ENCODE results near the gene UPK3A. TPM values are rescaled to one million over a fixed set of nuclear protein-coding genes. Genes with fewer than 3 reads are reported as not detected.
A peak's percentile ranks its signal among the peaks of the same experiment; 100 is the strongest.
"Not testable (repeated sequence)": the region's sequence is repeated elsewhere in the genome, so short reads cannot be mapped to it uniquely, and the experiment has no call there.

UPK3A gene
- total RNA-seq, 3 donors from 2014 or later = 0.67 TPM; not detected in 2

DNA sequence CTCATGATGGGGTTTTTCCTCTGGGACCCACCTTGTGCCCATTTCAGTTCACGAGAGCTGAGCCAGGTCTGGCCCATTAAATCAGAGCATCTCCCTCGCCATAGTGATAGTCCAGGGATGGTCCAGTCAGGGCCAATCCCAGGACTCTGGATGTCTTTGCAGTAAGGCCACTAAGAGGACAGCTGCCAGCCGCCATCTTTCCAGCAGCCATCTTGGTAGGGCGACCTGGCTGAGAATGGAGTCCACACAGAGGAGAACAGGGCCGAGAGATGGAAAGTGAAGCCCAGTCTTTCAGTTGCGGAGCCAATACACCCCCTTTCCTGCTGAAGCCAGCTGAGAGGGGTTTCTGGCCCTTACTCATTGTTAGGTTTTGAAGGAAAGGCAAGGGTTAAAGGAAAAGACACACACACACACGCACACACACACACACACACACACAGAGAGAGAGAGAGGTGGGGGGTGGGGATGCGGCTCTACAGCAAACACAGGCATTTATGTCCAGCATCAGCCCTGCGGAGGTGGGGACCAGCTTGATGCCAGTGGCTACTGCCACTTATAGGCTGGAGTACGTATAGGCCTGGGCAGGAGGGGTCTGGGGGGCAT lies 31.6 kb upstream of the UPK3A start:
- intact Hi-C loops (cut with DNase I, micrococcal nuclease) = no loop called here
- DNase-seq (no peak), ATAC-seq (no peak)
- Histone ChIP-seq H3K4me1 (ENCODE audit: low read depth) (peaks cover 3% of the 10 kb centered on the region), H3K36me3 (ENCODE audit: low read depth) (no peaks in the 10 kb centered on the region), H3K4me3 (no peak overlapping the region), H3K9me3 (no peaks in the 10 kb centered on the region)
- TF ChIP-seq, protein P1, sequence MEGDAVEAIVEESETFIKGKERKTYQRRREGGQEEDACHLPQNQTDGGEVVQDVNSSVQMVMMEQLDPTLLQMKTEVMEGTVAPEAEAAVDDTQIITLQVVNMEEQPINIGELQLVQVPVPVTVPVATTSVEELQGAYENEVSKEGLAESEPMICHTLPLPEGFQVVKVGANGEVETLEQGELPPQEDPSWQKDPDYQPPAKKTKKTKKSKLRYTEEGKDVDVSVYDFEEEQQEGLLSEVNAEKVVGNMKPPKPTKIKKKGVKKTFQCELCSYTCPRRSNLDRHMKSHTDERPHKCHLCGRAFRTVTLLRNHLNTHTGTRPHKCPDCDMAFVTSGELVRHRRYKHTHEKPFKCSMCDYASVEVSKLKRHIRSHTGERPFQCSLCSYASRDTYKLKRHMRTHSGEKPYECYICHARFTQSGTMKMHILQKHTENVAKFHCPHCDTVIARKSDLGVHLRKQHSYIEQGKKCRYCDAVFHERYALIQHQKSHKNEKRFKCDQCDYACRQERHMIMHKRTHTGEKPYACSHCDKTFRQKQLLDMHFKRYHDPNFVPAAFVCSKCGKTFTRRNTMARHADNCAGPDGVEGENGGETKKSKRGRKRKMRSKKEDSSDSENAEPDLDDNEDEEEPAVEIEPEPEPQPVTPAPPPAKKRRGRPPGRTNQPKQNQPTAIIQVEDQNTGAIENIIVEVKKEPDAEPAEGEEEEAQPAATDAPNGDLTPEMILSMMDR (IDR thresholded peaks at IDR 0.05) = no peak

DNA sequence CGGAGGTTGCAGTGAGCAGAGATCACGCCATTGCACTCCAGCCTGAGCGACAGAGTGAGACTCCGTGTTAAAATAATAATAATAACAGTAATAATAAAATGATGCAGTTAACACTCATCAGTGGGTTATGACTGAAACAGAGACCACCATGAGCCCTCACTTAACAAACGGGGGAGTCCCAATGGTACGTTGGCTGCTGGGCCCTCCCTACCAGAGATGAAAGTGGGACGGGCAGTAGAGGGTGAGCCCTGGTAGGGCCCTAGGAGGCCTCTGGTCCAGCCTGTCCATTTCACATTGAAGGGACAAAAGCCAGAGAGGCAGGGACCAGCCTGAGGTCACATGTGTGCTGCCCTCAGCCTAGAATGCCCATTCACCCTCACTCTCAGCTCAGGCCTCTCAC lies 30.4 kb upstream of the UPK3A start:
- intact Hi-C loops (cut with DNase I, micrococcal nuclease) = no loop called here

DNA sequence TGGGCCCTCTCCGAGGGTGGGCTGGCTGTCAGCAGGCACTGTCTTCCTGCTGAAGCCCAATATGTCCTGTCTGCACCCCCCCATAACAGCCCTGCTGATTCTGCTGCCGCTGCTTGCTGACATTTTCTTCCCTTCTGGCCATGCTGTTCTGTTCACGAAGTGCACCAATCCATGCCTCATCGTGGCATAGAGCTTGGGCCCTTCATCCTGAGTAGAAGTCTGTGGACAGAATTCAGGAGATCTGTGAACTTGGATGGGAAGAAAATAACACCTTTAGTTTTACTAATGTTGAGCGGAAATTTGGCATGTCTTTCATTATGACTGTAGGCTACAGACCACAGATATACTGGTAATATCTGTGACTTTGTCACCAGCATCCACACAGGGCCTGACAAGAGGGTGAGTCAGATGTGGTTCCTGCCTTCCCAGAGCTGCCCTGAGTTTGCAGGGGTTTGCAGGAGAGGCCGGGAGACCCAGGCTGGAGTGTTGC lies 29.9 kb upstream of the UPK3A start:
- TF ChIP-seq, protein P1 (IDR thresholded peaks at IDR 0.05) = no peak
- ATAC-seq (peak; percentile 25), DNase-seq (no peak)
- H3K4me3 ChIP-seq = no peak overlapping the region
- intact Hi-C loops (cut with DNase I, micrococcal nuclease) = no loop called here
- H3K36me3 ChIP-seq (ENCODE audit: low read depth) = no peaks in the 10 kb centered on the region
- no peaks in the 10 kb centered on the region for H3K9me3 ChIP-seq
- no peaks in the 10 kb centered on the region for H3K4me1 ChIP-seq (ENCODE audit: low read depth)

More for the DNA sequence above, 30.4 kb upstream of the UPK3A start:
- no peaks in the 10 kb centered on the region for H3K36me3 ChIP-seq (ENCODE audit: low read depth)
- TF ChIP-seq, protein P1 (IDR thresholded peaks at IDR 0.05) = no peak
- ATAC-seq (no peak), DNase-seq (no peak)
- H3K9me3 ChIP-seq = no peaks in the 10 kb centered on the region
- no peak overlapping the region for H3K4me3 ChIP-seq
- H3K4me1 ChIP-seq (ENCODE audit: low read depth) = no peaks in the 10 kb centered on the region

DNA sequence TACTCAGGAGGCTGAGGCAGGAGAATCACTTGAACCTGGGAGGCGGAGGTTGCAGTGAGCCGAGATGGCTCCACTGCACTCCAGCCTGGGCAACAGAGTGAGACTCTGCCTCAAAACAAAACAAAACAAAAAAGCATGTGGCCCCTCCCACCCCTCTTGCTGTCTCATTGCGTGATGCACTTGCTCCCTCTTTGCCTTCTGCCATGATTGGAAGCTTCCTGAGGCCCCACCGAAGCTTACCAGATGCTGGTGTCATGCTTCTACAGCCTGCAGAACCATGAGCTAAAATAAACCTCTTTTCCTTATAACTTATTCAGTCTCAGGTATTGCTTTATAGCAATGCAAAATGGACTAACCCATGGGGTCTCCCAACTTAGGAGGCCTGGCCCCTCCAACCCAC lies 26.8 kb upstream of the UPK3A start:
- H3K4me1 ChIP-seq (ENCODE audit: low read depth); H3K36me3 ChIP-seq (ENCODE audit: low read depth); H3K9me3 ChIP-seq; H3K4me3 ChIP-seq; DNase-seq; ATAC-seq; intact Hi-C loops (cut with DNase I, micrococcal nuclease): not testable (repeated sequence)

DNA sequence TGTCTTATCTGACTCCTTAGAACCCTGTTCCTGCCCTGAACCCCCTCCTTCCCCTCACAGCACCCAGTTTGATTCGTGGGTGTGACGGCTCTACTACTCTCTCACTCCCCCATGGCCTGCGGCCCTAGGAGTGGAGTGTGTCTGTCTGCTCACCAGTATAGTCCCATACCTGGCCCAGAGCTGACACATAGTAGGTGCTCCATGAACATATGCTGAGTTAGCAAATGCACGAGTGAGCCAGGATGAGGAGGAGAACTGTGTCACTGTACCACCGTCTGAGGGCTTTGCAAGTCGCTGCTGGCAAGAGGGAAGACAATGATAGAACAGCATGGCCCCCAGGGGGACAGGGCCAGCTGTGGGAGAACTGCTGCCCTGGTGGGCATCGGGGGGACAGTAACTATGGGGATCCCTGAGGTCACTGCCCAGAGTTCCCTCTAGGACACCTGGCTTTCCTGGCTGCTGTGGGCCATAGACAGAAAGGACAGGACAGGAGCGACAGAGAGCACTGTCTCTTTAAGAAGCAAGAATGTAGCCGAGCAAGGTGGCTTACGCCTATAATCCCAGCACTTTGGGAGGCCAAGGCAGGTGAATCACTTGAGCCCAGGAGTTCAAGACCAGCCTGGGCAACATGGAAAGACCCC lies 24.9 kb upstream of the UPK3A start:
- DNase-seq (no peak), ATAC-seq (no peak)
- Histone ChIP-seq H3K4me3 (no peak overlapping the region), H3K4me1 (ENCODE audit: low read depth) (peaks cover 4% of the 10 kb centered on the region), H3K36me3 (ENCODE audit: low read depth) (no peaks in the 10 kb centered on the region), H3K9me3 (no peaks in the 10 kb centered on the region)
- intact Hi-C loops (cut with DNase I, micrococcal nuclease) = no loop called here
- TF ChIP-seq, protein P1 (IDR thresholded peaks at IDR 0.05) = no peak

DNA sequence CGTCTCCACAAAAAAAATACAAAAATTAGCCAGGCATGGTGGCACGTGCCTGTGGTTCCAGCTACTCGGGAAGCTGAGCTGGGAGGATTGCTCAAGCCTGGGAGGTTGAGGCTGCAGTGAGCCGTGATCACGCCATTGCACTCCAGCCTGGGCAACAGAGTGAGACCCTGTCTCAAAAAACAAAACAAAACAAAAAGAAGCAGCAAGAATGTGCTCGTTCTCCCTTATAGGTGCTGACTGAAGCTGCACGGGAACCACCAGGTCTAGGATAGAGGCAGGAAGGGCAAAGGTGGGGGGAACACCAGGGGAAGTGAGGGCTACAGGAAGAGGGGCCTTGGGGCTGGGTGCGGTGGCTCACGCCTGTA lies 24.4 kb upstream of the UPK3A start:
- DNase-seq; H3K4me3 ChIP-seq; ATAC-seq; intact Hi-C loops (cut with DNase I, micrococcal nuclease); H3K9me3 ChIP-seq; H3K36me3 ChIP-seq (ENCODE audit: low read depth); H3K4me1 ChIP-seq (ENCODE audit: low read depth): not testable (repeated sequence)
